WTC11 (cell line): Measurements from ENCODE around the gene BGN.

Experiments used
- ATF3 ChIP-seq: sonication (generic); formaldehyde crosslinking; conservative IDR thresholded peaks from 2 replicates; pipeline ENCODE4 v1.8.1; 2022; ENCODE audit warnings: mild to moderate bottlenecking, missing genetic modification reagents
- CREB1 ChIP-seq: sonication (generic); formaldehyde crosslinking; IDR thresholded peaks from 2 replicates; pipeline ENCODE4 v1.8.0; 2023; ENCODE audit warnings: mild to moderate bottlenecking, missing genetic modification reagents
- CTCF ChIP-seq: fragments of 200-600 bp; IDR thresholded peaks from 2 replicates; pipeline ENCODE4 v1.8.0; 2022; ENCODE audit warnings: antibody characterized with exemption
- ETV6 ChIP-seq: sonication (generic); formaldehyde crosslinking; IDR thresholded peaks from 2 replicates; pipeline ENCODE4 v1.8.1; 2022; ENCODE audit warnings: mild to moderate bottlenecking, missing genetic modification reagents
- KAT7 ChIP-seq: sonication (generic); formaldehyde crosslinking; IDR thresholded peaks from 2 replicates; pipeline ENCODE4 v1.8.1; 2023; ENCODE audit warnings: missing genetic modification reagents, mild to moderate bottlenecking, borderline replicate concordance
- PRDM15 ChIP-seq: sonication (generic); formaldehyde crosslinking; IDR thresholded peaks from 2 replicates; pipeline ENCODE4 v1.8.0; 2022; ENCODE audit warnings: missing genetic modification reagents
- SP1 ChIP-seq: sonication (generic); formaldehyde crosslinking; conservative IDR thresholded peaks from 2 replicates; pipeline ENCODE4 v1.8.1; 2022; ENCODE audit warnings: missing genetic modification reagents
- TCF7 ChIP-seq: sonication (generic); formaldehyde crosslinking; IDR thresholded peaks from 2 replicates; pipeline ENCODE4 v1.8.0; 2022; ENCODE audit warnings: mild to moderate bottlenecking, low read depth, missing genetic modification reagents, moderate library complexity
- TP53 ChIP-seq: sonication (generic); formaldehyde crosslinking; IDR thresholded peaks from 2 replicates; pipeline ENCODE4 v1.8.1; 2023; ENCODE audit warnings: mild to moderate bottlenecking, missing genetic modification reagents
- ZNF416 ChIP-seq: fragments of 250-450 bp; sonication (Bioruptor Pico); IDR thresholded peaks from 2 replicates; pipeline ENCODE4 v1.9.0; 2021; ENCODE audit warnings: mild to moderate bottlenecking, inconsistent platforms
- TF ChIP-seq, protein P1 (sequence below): sonication (generic); formaldehyde crosslinking; IDR thresholded peaks from 2 replicates; pipeline ENCODE4 v1.8.1; 2023; ENCODE audit warnings: mild to moderate bottlenecking, moderate library complexity, missing genetic modification reagents
- TF ChIP-seq, protein P2 (sequence below): fragments of 250-450 bp; sonication (Bioruptor Pico); IDR thresholded peaks from 2 replicates; pipeline ENCODE4 v1.9.0; 2021; ENCODE audit warnings: mild to moderate bottlenecking, borderline replicate concordance

GRCh38 chrX:153521034-153521433 is 26.3 kb downstream of the BGN start:
- TF ChIP-seq CTCF (no peak), TP53 (no peak), ATF3 (no peak), ZNF416 (no peak), CREB1 (CRISPR knock-in tag) (no peak), ETV6 (CRISPR knock-in tag) (no peak), PRDM15 (CRISPR knock-in tag) (no peak), TCF7 (CRISPR knock-in tag) (no peak), KAT7 (CRISPR knock-in tag) (no peak), SP1 (CRISPR knock-in tag) (no peak)
- TF ChIP-seq, protein P1, sequence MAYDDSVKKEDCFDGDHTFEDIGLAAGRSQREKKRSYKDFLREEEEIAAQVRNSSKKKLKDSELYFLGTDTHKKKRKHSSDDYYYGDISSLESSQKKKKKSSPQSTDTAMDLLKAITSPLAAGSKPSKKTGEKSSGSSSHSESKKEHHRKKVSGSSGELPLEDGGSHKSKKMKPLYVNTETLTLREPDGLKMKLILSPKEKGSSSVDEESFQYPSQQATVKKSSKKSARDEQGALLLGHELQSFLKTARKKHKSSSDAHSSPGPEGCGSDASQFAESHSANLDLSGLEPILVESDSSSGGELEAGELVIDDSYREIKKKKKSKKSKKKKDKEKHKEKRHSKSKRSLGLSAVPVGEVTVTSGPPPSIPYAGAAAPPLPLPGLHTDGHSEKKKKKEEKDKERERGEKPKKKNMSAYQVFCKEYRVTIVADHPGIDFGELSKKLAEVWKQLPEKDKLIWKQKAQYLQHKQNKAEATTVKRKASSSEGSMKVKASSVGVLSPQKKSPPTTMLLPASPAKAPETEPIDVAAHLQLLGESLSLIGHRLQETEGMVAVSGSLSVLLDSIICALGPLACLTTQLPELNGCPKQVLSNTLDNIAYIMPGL (CRISPR knock-in tag), result no peak
- TF ChIP-seq, protein P2, sequence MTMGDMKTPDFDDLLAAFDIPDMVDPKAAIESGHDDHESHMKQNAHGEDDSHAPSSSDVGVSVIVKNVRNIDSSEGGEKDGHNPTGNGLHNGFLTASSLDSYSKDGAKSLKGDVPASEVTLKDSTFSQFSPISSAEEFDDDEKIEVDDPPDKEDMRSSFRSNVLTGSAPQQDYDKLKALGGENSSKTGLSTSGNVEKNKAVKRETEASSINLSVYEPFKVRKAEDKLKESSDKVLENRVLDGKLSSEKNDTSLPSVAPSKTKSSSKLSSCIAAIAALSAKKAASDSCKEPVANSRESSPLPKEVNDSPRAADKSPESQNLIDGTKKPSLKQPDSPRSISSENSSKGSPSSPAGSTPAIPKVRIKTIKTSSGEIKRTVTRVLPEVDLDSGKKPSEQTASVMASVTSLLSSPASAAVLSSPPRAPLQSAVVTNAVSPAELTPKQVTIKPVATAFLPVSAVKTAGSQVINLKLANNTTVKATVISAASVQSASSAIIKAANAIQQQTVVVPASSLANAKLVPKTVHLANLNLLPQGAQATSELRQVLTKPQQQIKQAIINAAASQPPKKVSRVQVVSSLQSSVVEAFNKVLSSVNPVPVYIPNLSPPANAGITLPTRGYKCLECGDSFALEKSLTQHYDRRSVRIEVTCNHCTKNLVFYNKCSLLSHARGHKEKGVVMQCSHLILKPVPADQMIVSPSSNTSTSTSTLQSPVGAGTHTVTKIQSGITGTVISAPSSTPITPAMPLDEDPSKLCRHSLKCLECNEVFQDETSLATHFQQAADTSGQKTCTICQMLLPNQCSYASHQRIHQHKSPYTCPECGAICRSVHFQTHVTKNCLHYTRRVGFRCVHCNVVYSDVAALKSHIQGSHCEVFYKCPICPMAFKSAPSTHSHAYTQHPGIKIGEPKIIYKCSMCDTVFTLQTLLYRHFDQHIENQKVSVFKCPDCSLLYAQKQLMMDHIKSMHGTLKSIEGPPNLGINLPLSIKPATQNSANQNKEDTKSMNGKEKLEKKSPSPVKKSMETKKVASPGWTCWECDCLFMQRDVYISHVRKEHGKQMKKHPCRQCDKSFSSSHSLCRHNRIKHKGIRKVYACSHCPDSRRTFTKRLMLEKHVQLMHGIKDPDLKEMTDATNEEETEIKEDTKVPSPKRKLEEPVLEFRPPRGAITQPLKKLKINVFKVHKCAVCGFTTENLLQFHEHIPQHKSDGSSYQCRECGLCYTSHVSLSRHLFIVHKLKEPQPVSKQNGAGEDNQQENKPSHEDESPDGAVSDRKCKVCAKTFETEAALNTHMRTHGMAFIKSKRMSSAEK (CRISPR knock-in tag), result no peak
